Retina (tissue), 1 donor: ENCODE results near the gene BRD8.

Source experiments
- DNase-seq: peaks from one replicate; pipeline ENCODE4 v3.0.0-alpha.2; 2016

BRD8 gene

DNA sequence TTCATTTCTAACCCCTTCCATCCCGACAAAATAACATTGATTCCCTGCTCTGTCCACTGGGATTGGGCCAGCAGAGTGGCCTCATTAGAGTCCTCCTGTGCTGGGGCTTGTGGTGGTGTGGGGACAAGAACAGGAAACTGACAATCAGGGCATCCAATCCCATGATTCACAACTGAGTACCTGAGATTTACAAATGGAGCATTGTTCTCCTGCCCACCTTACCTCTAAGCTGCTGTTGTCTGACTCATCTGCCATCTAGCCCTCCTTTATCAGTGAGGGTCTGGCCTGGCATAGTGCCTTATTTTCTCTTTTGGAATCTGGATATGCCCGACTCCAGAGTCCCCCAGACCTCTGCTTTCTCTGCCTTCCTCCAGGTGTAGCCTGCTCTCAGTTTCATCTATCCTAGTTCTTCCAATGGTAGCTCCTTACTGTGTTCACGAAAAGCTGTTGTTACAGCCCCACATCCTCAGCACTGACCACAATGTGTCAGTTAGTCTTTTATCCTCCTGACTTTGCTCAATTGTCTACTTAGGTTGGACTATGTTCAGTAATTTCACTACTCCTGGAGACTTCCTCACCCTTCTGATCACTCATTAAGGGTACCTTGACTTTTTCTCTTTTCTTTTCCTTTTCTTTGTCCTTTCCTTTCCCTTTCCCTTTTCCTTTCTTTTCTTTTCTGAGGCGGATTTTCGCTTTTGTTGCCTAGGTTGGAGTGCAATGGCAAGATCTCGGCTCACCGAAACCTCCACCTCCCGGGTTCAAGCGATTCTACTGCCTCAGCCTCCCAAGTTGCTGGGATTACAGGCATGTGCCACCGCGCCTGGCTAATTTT lies 81.2 kb downstream of the BRD8 start:
- no peak for DNase-seq

DNA sequence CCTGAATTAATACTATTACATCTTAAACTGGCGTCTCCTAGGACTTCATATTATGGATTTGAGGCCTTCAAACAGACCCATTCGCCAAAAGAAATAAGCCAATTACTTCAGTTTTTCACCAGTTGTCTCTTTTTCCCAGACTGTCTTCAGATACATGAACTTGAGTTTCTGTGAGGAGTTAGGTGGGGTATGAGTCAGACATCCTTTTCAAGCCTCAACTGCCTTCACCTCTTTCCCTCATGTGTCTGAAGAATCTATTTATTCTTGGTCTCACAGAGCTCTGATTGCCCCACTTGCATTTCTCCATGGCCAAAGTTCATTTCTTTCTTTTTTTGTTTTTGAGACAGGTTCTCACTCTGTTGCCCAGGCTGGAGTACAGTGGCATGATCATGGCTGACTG lies 82.1 kb downstream of the BRD8 start:
- no peak for DNase-seq

GRCh38 chr5:138095100-138095907 lies 83.1 kb downstream of the BRD8 start:
- DNase-seq: no peak

DNA sequence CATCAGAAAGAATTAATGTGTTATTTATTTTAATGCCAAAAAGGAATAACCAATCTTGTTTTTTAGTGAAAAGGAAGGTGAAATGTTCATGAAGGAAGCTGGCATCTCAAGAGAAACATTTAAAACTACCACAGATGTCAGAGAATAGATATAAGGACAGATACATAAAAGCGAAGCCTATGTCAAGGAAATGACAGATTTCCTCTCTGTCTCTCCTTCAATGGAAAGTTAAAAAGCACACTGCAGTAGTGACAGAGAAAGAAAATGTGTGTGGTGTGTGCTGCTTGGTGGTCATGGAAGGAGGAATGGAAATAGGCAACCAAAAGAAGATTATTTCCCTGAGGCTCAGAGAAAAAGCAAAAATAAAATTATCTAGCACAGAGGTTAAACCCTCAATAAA lies 85.4 kb downstream of the BRD8 start:
- DNase-seq: no peak

- no peak for DNase-seq
These were observed 86.1 kb downstream of the BRD8 start for GRCh38 chr5:138092301-138092700.

- no peak for DNase-seq
These were observed 86.7 kb downstream of the BRD8 start for GRCh38 chr5:138091685-138092084.
